ENCODE data around the gene MINDY4B.

Gene MINDY4B

DNA sequence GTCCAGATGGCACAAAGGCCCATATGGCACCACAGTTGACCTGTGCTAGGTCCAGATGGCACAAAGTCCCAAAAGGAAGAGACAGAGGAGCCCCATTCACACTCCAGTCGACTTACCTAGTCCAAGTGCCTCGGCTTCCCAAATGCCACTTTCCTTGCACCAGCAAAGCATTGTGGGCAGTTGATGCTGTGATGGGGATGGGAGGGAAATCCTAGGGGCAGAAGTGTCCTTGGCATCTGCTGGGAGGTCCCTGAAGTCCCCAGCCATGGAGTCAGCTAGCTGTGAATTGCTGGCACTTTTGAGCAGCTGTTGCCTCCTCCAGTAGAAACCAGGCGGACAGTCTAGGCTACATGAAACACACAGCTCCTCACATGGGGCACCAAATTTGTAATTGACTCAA, 82.0 kb downstream of the MINDY4B start:
- Histone ChIP-seq H3K36me3 (ENCODE audit: insufficient read depth, low read length) (no peaks in the 10 kb centered on the region), H3F3A (ENCODE audit: insufficient read depth, low read length) (no peaks in the 10 kb centered on the region), H3K4me1 (ENCODE audit: insufficient read depth, low read length, severe bottlenecking) (no peaks in the 10 kb centered on the region), H3K27ac (ENCODE audit: low read depth, low read length, poor library complexity, severe bottlenecking) (no peak overlapping the region), H3K9me3 (ENCODE audit: low read length) (no peaks in the 10 kb centered on the region), H3K4me3 (ENCODE audit: low read depth, low read length, poor library complexity, severe bottlenecking) (no peak overlapping the region), H3K79me2 (ENCODE audit: insufficient read depth, low read length) (no peaks in the 10 kb centered on the region), H4K20me1 (ENCODE audit: insufficient read depth, low read length) (no peaks in the 10 kb centered on the region), H3K27me3 (ENCODE audit: insufficient read depth, low read length) (no peaks in the 10 kb centered on the region), H2AFZ (ENCODE audit: low read length) (no peak overlapping the region), H3K4me2 (ENCODE audit: low read length) (no peak overlapping the region), H3K9me2 (ENCODE audit: low read depth, low read length) (no peaks in the 10 kb centered on the region), H3K9ac (ENCODE audit: low read length) (no peak overlapping the region)
- TF ChIP-seq CTCF (IDR thresholded peaks at IDR 0.05; ENCODE audit: low read length) (no peak), EZH2 (IDR thresholded peaks at IDR 0.05; ENCODE audit: borderline replicate concordance, low read length) (no peak)

DNA sequence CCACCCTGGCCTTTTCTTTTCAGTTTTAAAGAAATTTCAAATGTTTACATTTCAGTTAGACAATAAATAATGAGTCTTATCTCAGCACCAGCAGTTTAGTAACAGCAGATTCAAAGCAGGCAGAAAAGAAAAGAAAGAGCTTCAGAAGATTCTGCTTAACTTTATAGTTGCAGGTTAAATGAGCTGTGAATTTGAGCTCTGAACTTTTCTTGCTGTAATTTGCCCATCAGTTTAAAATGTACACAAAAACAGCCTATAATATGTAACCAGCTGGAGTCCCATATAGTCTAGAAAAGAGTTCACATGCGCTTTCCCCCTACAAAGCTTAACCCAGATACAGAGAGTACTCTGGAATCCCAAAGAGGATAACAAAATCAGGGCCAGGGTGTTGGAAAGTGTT, 82.6 kb downstream of the MINDY4B start:
- TF ChIP-seq CTCF (IDR thresholded peaks at IDR 0.05; ENCODE audit: low read length): no peak
- TF ChIP-seq EZH2 (IDR thresholded peaks at IDR 0.05; ENCODE audit: borderline replicate concordance, low read length): no peak
- Histone ChIP-seq H3K4me2 (ENCODE audit: low read length) (no peak overlapping the region), H4K20me1 (ENCODE audit: insufficient read depth, low read length) (no peaks in the 10 kb centered on the region), H3K4me1 (ENCODE audit: insufficient read depth, low read length, severe bottlenecking) (no peaks in the 10 kb centered on the region), H3F3A (ENCODE audit: insufficient read depth, low read length) (no peaks in the 10 kb centered on the region), H2AFZ (ENCODE audit: low read length) (no peak overlapping the region), H3K4me3 (ENCODE audit: low read depth, low read length, poor library complexity, severe bottlenecking) (no peak overlapping the region), H3K27me3 (ENCODE audit: insufficient read depth, low read length) (no peaks in the 10 kb centered on the region), H3K9me2 (ENCODE audit: low read depth, low read length) (no peaks in the 10 kb centered on the region), H3K36me3 (ENCODE audit: insufficient read depth, low read length) (no peaks in the 10 kb centered on the region), H3K9me3 (ENCODE audit: low read length) (no peaks in the 10 kb centered on the region), H3K79me2 (ENCODE audit: insufficient read depth, low read length) (no peaks in the 10 kb centered on the region), H3K9ac (ENCODE audit: low read length) (no peak overlapping the region), H3K27ac (ENCODE audit: low read depth, low read length, poor library complexity, severe bottlenecking) (no peak overlapping the region)
